DOHH2 (cell line): ENCODE results near the gene TATDN2.

Experiments used
- CTCF ChIP-seq: fragments of 200-600 bp; sonication (generic); IDR thresholded peaks from one replicate; pipeline ENCODE4 v1.5.1; 2014; ENCODE audit warnings: antibody characterized with exemption, mild to moderate bottlenecking, low read depth, low read length; ENCODE audit not compliant: poor library complexity, severe bottlenecking
- EZH2phosphoT487 ChIP-seq: fragments of 200-600 bp; sonication (generic); IDR thresholded peaks from 2 replicates; pipeline ENCODE4 v1.6.1; 2017; ENCODE audit warnings: borderline replicate concordance, mild to moderate bottlenecking, antibody characterized with exemption, low read length, moderate library complexity, mixed read lengths

- TF ChIP-seq CTCF (no peak), EZH2phosphoT487 (no peak)
These were observed 2.7 kb downstream of the TATDN2 start for GRCh38 chr3:10251006-10251405.
